CD4-positive, alpha-beta T cell treated with Interleukin-6 for 4 hours (primary cell): Measurements from ENCODE around the gene TMEM135.
"Not testable (repeated sequence)": the region's sequence is repeated elsewhere in the genome, so short reads cannot be mapped to it uniquely, and the experiment has no call there.

Experiments
- DNase-seq: peaks from one replicate; pipeline ENCODE4 v3.0.0-alpha.2; 2020; ENCODE audit warnings: mixed read lengths

Gene TMEM135

DNA sequence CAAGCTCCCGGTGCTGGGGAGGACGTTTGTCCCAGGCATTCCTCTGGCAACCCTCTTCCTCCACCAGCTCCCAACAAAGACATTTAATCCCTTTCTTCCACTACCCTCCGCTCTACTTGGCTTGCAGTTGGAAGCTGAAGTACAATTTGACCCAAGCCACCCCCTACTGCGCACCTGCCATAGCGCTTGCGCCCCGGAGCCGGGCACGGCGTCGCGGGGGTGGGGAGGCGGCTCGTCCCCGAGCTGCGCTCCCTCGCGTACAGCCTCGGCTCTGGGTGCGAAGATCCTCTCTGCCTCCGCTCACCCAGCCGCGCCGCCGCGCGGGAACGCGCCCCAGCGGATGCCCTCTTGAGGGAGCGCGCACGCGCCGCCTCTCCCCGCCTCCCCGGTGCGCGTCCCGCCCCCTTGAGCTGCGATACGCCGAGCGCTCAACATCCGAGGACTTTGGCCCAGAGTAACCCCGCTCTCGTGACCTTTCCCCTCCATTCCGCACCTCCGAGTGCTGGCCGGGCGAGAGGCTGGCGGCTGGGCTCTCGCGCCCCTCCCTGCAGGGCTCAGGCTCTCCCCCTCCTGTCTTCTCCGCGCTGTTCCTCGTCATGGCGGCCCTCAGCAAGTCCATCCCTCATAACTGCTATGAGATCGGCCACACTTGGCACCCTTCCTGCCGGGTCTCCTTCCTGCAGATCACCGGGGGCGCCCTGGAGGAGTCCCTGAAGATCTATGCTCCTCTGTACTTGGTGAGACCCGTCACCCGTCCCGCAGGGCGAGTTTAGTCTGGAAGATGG, at the start of gene TMEM135:
TMEM135 (plus strand) TSS at position 485 of the 785 bp plus-strand sequence; CDS start at position 597, 112 bp downstream.
- DNase-seq = peak; percentile 94

DNA sequence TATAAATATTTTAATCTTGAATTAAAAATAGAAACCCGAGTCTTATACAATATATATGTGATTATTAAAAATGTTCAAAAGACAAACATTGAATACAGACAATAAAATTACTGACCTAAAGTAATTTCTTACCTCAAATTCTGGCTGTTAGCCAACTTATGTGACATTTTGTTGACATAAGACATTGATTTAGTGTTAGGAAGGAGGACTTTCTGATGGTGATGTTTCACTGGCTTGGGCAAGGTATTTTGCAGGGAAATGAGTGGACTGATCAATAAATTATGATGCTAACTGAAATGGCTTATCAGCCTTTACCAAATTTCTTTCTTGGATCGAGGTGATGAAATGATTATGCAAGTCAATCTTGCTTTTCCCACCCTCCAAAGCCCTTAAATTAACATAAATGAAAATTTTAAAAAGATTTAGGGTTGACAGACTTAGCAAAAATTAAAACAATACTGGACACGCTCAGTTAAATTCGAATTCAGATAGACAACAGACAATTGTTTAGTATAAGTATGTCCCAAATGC, 49.3 kb upstream of the TMEM135 start:
- no peak for DNase-seq

DNA sequence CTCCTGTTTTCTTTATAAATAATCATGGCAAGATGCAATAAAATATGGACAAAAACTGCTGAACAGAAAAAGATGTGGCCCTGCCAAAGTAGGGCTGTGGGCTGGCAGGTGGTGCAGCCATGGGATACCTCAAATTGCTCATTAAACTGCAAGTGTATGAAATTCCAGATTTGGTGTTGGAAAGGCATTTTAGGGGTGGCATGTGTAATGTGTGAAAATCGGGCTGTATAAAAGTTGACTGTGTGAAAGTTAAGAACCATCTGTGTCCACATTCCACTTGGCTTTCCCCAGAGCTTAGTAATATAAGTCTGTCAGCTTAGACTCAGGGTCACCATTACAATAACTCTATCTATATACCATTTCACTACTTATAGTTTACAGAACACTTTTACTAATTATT, 47.7 kb upstream of the TMEM135 start:
- DNase-seq = no peak

DNA sequence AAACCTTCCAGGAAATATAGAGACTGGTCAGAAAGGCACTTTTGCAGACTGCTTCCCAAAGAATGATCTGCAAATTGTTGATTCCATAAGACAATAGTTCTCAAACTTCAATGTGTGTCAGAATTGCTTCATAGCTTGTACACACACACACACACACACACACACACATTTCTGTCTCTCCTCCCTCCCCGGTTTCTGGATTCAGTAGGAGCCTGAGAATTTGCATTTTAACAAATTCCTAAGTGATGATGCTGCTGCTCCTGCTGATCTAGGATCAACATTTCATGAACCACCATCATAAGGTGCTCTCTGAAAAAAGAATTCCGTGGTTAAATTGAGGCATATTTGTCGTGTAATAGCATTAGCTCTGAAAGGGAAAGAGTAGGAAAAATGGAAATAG, 47.2 kb upstream of the TMEM135 start:
- no peak for DNase-seq

DNA sequence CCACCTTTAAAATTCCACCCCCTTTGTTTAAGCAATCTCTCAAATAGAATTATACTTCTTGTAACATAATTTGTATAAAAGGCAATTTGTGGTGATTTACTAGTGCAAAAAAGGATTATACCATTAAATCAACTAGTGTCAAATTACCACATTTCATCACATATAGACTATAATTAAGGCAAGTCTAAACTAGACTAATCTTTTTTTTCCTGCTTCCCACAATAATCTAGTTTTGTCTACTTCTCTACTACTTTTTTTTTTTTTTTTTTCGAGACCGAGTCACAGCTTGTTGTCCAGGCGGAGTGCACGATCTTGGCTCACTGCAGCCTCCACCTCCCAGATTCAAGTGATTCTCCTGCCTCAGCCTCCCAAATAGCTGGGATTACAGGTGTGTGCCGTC, 46.4 kb upstream of the TMEM135 start:
- DNase-seq = no peak

DNA sequence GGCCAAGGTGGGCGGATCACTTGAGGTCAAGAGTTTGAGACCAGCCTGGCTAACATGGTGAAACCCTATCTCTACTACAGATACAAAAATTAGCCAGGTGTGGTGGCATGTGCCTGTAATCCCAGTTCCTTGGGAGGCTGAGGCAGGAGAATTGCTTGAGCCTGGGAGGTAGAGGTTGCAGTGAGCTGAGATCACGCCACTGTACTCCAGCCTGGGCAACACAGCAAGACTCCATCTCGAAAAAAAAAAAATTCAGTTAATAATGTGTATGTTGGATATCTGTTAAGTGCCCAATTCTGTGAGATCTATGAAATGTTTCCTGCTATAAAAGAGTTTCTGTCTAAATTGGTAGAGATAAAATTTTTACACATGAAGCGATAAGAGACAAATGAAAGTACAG, 45.4 kb upstream of the TMEM135 start:
- not testable (repeated sequence) for DNase-seq

DNA sequence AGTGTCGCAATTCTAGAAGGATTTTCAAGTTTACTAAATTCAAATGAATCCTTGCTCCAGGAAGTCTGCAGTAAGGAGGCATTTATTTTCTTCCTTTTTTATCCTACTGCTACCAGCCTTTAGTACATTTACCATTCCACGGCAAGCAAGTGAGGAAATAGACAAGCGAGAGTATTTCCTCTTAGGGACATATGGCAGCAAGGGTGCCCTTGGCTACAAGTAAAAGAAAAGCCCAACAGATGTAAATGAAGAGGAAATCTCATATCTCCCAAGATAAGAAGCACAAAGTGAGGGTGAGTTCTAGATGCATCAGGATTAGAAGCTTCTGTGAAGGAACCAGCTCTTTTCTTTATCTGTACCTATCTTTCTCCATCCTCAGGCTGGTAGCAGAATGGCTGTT, 44.7 kb upstream of the TMEM135 start:
- DNase-seq = no peak

DNA sequence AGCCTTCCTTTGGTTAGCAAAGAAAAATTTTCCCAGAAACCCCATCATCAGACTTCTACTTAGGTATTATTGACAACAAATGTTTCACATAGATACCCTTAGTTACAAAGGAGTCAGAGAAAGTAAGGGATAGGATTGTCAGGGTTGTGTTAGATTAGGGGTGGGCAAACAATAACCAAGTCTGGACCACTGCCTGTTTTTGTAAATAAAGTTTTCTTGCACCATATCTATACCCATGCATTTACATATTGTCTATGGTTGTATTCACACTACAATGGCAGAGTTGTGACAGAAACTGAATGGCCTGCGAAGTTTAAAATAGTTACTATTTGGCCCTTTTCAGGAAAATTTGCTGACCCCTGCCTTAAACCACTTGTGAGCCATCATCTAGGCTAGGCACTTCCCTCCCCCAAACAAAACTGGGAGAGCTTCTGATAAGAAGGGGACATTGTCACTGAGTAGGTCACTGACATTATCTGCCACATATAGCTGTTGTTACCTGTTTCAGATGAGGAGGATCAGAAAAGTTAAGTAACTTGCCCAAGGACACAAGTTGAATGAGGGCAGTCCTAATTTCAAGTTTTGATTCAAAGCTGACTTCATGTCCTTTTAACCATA, 40.7 kb upstream of the TMEM135 start:
- no peak for DNase-seq

DNA sequence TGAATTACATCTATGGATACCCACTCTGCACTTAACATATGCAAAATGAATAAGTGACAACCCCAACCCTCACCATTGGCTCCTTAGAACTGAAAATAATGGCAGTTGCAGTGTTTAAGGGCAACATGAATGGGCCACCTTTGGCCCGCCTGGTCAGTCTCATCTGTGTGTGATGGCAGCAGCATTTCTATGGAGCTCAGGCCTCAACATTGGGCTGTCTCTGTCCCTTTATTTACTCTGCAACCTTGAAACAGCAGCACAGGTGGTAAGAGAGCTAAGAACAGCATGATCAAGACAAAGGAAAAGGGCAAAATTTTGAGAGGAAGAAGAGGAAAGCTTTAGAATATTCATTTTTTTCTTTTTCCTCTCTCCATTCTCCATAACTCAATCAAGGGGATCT, 38.3 kb upstream of the TMEM135 start:
- DNase-seq = no peak

DNA sequence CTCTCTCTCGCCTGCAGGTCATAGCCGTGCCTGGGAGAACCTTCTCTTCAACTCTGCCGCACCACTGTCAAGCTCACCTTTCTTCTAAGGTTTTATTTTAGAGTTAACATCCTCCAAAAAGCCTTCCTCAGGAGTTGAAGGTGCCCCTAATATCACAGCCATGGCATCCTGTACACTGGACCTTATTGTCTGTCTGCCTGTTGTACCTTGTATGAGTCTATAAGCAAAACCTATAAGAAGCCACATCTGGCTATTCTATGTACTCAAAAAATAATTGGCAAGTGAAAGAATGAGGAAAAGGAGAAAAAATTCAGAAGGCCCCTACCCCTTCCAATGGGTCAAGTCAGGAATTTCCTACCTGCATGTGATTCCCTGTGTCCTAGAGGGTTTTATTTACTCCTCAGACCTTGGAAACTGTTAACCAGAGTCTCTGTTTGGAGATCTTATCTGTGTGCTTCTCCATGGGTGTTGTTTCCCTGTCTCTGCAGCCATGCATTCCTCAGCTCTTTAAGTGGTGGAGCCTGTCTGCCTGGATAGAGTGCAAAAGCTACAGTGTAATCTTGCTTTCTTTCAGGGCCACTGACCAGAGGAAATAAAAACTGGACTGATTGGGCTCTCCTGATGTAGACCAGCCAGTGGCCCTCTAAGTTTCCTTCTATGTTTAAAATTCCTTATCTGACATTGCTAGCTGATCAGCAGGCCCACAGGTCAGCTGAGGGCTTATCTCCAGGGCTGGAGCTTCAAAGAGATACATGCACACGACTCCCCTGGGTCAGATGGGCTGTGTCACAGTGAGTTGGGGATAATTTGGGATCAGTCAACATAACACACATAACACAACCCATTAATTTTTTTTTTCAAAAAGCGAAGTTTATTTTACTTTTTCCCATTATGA, 37.6 kb upstream of the TMEM135 start:
- no peak for DNase-seq

DNA sequence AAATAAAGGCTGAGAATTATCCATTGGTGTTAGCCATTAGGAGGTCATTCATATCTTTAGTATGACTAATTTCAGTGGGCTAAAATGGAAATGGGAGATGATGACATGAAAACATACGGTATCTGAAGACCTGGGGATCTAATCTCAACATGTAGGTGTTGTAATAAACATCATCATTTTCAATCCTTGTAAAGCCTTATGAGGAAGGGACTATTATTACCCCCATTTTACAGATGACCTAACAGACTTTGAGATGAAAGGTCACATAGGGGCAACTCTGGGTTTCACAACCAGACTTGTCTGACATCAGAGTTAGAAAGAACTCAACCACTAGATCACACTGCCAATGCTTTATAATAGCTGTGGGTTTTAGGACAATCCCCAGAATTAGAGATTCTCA, 34.8 kb upstream of the TMEM135 start:
- no peak for DNase-seq

DNA sequence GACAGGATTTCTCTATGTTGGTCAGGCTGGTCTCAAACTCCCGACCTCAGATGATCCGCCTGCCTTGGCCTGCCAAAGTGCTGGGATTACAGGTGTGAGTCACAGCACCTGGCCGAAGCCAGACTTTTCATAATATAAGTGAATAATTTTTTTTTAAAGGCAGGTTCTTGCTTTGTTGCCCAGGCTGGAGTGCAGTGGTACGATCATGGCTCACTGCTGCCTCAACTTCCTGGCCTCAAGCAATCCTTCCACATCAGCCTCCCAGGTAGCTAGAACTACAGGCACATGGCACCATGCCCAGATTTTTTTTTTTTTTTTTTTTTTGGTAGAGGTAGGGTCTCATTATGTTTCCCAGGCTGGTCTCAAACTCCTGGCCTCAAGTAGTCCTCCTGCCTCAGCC, 33.5 kb upstream of the TMEM135 start:
- not testable (repeated sequence) for DNase-seq

DNA sequence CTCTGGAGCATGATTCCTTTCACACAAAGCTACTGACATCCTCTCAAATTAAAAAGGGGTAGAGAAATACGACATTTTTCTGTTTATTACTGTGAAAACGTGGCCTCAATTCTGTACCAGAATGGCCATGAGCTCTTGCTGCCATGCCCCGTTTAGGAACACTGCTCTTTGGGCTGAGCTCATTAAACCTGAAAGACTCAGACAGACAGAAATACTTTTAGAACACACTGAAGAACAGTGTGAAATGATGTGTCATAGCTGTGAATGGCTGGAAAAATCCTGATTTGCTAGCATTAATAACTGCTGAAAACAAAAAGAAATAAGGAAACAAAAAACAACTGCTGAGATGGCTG, 32.2 kb upstream of the TMEM135 start:
- DNase-seq = no peak

DNA sequence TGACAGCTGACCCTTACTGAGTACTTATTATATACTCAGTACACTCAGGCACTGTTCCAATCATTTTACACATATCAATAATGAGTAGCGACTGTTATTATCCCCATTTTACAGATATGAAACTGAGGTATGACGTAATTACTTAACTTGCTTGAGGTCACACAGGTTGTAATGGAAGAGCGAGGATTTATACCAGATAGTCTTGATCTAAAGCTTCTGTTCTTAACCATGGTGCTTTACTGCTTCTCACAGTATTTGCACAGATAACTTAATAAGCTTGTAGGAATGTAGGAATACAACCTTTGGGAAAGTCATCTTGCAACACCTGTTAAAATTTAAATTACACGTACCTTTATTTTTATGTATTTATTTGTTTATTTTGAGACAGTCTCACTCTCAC, 31.7 kb upstream of the TMEM135 start:
- DNase-seq = no peak

DNA sequence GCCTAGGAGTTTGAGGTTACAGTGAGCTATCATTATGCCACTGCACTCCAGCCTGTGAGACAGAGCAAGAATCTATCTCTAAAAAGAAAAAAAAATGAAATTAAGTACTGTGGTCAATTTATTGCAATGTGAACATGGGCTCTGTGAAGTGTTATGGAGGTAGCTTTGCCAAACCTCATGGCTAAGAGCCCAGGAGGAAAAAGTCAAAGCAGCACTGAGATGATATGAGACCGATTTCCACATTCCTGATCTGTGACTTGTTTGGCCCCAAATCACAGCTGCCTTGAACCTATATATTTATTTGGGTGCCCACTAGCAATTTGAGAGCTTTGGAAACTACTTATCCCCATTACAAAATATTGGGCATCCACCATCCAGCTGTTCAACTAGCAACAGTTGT, 29.8 kb upstream of the TMEM135 start:
- DNase-seq = no peak

DNA sequence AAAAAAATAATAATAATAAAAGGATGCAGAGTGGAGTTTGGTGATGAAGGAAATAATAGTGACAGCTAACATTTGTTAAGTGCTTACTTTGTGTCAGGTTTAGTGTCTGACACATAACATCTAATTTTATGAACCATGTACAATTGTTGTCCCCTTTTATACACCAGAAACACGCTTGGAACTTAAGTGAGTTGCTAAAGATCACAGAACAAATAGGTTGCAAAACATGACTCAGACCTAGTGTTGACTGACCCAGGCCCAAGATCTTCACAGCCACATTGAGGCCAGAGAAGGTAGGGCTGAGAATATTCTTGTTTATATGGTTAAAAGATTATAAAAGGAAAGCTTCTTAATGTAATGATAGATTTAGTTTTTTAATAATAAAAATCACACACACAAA, 25.6 kb upstream of the TMEM135 start:
- no peak for DNase-seq

DNA sequence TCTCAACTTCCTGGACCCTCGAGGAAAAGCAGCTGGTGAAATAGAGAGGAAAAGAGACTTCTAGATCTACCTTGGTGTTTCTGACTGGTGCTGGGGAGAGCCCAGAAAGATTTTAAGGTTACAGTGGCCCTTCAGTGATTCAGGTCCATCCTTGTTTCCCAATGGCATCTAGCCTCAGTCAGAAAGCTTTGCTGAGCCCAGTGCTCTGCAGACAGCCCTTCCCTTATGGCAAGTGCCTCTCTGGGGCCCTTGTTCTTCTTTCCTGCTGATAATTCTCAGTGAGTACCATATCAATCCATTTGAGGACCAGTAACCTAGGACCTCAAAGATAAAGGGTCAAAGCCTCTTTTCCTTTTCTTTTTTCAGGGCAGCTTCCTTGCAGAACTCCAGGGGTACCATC, 25.1 kb upstream of the TMEM135 start:
- no peak for DNase-seq

DNA sequence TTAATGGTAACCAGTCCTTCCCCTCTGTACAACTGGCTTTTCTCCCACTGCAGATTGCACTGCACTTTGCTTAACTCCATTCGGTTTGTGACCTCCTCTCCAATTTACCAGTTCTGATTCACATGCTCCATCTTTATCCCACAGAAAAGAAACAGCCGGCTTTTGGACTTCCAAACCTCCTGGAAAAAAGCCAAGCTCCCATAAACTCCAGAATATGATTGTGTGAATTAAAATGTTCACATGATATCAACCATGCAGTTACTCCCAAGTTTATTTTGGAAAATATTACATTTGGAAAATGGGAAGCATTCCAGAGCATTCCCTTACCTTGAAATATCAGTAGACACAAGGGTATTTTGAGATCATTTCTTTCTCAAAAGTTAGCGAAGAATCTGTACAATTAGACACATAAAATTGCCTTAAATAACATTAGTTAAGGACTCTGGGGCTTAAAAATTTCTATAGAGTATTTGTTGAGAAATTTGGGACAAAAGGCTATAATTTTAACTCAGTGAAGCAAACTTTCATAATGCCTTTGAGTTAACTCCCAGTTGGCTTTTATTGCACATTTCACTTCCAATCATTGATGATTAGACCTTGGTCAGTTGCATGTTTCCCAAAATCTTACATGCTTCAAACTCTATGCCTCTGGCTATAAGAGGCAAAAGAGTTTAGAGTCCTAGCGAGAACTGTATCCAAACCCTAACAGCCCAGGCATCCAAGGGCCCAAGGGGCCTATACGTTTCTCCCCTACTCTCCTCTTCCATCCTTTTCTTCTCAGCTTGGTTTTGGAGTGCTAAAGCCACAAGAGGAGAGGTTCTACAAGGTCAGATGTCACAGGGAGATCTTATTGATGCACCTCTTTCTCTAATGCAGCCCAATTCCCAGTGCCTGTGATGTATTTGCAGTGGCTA, 23.6 kb upstream of the TMEM135 start:
- DNase-seq = no peak

DNA sequence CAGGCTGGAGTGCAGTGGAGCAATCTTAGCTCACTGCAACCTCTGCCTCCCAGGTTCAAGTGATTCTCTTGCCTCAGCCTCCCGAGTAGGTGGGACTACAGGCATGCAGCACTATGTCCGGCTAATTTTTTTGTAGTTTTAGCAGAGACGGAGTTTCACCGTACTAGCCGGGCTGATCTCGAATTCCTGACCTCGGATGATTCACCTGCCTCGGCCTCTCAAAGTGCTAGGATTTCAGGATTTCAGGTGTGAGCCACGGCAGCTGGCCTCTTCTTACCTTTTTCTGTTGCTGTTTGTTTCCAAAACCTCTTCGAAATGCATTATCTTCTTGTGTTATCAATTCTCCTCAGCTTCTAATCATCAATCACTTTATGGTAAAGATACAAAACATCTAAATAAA, 22.1 kb upstream of the TMEM135 start:
- no peak for DNase-seq

DNA sequence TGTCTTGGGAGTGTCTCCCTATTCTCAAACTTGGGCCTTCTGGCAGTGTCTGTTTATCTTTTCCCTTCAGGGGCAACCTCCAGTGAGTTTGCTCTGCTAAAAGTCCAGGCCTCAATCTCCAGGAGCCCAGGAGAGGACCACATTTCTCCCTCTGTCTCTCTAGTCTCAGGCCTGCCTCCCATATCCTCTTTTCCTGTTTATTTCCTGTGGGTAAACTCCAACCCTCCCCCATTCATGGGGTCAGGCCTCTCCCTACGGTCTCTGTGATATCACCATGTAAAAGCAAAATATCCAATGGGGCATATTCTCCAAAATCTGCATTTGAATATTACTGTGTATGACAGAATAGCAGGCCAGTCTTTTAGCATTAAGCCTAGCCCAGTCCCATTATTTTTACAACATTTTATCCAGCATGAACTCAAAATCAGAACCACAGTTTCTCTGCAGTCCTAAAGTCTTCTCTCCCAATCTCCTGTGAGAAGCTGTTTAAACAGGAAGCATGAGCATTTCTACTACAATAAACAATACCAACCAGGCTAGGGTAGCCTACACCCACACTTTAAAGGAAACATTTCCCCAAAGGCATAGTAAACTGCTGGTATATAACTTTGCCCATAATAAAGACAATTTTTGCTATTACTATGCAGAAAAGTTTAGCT, 18.0 kb upstream of the TMEM135 start:
- DNase-seq = no peak

DNA sequence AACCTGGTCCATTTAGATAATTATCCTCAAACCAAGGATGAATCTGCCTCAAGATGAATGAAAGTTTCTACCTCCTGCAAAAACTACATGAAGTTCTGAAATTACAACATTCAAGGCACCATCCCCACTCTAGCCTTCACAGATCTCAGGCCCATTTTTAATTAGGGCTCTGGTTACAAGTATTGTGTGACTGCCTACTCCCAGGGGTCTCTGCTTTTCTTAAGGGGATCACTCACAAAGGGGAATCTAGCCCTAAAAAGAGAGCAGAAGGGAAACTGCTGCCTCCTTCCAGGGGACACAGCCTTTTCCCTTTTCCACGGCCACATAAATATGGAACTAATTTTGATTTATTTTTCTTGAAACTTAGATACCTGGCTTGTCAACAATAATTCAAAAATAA, 17.4 kb upstream of the TMEM135 start:
- no peak for DNase-seq
